H1 (cell line): ENCODE measurements around the gene CCNC. TPM values are rescaled to one million over a fixed set of nuclear protein-coding genes. Genes with fewer than 3 reads are reported as not detected.
A peak's percentile ranks its signal among the peaks of the same experiment; 100 is the strongest.

Experiments
- CHD1 ChIP-seq: IDR thresholded peaks from 2 replicates; pipeline ENCODE4 v1.6.1; 2012; ENCODE audit warnings: low read depth, low read length, improper control_type of control experiment
- FOSL1 ChIP-seq: IDR thresholded peaks from 2 replicates; pipeline ENCODE4 v1.6.1; 2011; ENCODE audit warnings: mild to moderate bottlenecking, low read depth, low read length, moderate library complexity; ENCODE audit not compliant: insufficient read depth
- JUN ChIP-seq: IDR thresholded peaks from 2 replicates; pipeline ENCODE4 v1.6.1; 2011; ENCODE audit warnings: low read depth, mild to moderate bottlenecking, improper control_type of control experiment, low read length
- SIRT6 ChIP-seq: IDR thresholded peaks from one replicate; pipeline ENCODE4 v1.7.1; 2012; ENCODE audit warnings: low read length, inconsistent platforms
- SUZ12 ChIP-seq: fragments of 200-600 bp; sonication (generic); IDR thresholded peaks from 2 replicates; pipeline ENCODE4 v1.6.1; 2012; ENCODE audit warnings: mild to moderate bottlenecking, inconsistent platforms, low read length, moderate library complexity, mixed read lengths
- TAF1 ChIP-seq: IDR thresholded peaks from 2 replicates; pipeline ENCODE4 v1.6.1; 2011; ENCODE audit warnings: mild to moderate bottlenecking, low read depth, low read length
- polyA plus RNA-seq, 7 experiments: library from polyadenylated mRNA; depleted of rRNA in 3 of 7; stranded (reverse) in 5 of 7; unstranded in 2 of 7; fragments of >200 nt in 5 of 7; fragments of 200-250 nt in 2 of 7; gene quantifications; 1 replicate in 5 of 7; 2 replicates in 1 of 7; 4 replicates in 1 of 7; pipeline versions ENCODE4 v1.2.1 to v1.2.3, GENCODE V29; 2011 to 2013; ENCODE audit warnings: missing spikeins in 2 of 7, mixed read lengths in 2 of 7
- total RNA-seq: library from RNA; stranded (reverse); fragmentation: NEBNext Ultra II Directional; extraction: Animal tissue kit (Norgen Biotek cat#: 25700); gene quantifications from 2 replicates; pipeline ENCODE4 v1.2.1, GENCODE V29; 2021
- TF ChIP-seq, protein P1 (sequence below): IDR thresholded peaks from 2 replicates; pipeline ENCODE4 v1.6.1; 2012; ENCODE audit warnings: inconsistent platforms
- TF ChIP-seq, protein P2 (sequence below): fragments of 300-600 bp; sonication (generic); IDR thresholded peaks from 2 replicates; pipeline ENCODE4 v1.7.1; 2012; ENCODE audit warnings: low read length, moderate library complexity, mild to moderate bottlenecking, inconsistent platforms; ENCODE audit not compliant: insufficient replicate concordance

CCNC gene
- total and polyA plus RNA-seq, 2 of the 8 experiments (the other 6 are each of a cell fraction or from before 2014, with no cell fraction given) = 45.4 to 107 TPM

GRCh38 chr6:99590728-99591672, 22.5 kb upstream of the CCNC start (continued):
- TF ChIP-seq, protein P1, sequence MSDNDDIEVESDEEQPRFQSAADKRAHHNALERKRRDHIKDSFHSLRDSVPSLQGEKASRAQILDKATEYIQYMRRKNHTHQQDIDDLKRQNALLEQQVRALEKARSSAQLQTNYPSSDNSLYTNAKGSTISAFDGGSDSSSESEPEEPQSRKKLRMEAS = peak; percentile 52
- no peak for TF ChIP-seq TAF1
- TF ChIP-seq FOSL1 = no peak
- TF ChIP-seq JUN = no peak
- TF ChIP-seq SIRT6 = no peak
- TF ChIP-seq, protein P2, sequence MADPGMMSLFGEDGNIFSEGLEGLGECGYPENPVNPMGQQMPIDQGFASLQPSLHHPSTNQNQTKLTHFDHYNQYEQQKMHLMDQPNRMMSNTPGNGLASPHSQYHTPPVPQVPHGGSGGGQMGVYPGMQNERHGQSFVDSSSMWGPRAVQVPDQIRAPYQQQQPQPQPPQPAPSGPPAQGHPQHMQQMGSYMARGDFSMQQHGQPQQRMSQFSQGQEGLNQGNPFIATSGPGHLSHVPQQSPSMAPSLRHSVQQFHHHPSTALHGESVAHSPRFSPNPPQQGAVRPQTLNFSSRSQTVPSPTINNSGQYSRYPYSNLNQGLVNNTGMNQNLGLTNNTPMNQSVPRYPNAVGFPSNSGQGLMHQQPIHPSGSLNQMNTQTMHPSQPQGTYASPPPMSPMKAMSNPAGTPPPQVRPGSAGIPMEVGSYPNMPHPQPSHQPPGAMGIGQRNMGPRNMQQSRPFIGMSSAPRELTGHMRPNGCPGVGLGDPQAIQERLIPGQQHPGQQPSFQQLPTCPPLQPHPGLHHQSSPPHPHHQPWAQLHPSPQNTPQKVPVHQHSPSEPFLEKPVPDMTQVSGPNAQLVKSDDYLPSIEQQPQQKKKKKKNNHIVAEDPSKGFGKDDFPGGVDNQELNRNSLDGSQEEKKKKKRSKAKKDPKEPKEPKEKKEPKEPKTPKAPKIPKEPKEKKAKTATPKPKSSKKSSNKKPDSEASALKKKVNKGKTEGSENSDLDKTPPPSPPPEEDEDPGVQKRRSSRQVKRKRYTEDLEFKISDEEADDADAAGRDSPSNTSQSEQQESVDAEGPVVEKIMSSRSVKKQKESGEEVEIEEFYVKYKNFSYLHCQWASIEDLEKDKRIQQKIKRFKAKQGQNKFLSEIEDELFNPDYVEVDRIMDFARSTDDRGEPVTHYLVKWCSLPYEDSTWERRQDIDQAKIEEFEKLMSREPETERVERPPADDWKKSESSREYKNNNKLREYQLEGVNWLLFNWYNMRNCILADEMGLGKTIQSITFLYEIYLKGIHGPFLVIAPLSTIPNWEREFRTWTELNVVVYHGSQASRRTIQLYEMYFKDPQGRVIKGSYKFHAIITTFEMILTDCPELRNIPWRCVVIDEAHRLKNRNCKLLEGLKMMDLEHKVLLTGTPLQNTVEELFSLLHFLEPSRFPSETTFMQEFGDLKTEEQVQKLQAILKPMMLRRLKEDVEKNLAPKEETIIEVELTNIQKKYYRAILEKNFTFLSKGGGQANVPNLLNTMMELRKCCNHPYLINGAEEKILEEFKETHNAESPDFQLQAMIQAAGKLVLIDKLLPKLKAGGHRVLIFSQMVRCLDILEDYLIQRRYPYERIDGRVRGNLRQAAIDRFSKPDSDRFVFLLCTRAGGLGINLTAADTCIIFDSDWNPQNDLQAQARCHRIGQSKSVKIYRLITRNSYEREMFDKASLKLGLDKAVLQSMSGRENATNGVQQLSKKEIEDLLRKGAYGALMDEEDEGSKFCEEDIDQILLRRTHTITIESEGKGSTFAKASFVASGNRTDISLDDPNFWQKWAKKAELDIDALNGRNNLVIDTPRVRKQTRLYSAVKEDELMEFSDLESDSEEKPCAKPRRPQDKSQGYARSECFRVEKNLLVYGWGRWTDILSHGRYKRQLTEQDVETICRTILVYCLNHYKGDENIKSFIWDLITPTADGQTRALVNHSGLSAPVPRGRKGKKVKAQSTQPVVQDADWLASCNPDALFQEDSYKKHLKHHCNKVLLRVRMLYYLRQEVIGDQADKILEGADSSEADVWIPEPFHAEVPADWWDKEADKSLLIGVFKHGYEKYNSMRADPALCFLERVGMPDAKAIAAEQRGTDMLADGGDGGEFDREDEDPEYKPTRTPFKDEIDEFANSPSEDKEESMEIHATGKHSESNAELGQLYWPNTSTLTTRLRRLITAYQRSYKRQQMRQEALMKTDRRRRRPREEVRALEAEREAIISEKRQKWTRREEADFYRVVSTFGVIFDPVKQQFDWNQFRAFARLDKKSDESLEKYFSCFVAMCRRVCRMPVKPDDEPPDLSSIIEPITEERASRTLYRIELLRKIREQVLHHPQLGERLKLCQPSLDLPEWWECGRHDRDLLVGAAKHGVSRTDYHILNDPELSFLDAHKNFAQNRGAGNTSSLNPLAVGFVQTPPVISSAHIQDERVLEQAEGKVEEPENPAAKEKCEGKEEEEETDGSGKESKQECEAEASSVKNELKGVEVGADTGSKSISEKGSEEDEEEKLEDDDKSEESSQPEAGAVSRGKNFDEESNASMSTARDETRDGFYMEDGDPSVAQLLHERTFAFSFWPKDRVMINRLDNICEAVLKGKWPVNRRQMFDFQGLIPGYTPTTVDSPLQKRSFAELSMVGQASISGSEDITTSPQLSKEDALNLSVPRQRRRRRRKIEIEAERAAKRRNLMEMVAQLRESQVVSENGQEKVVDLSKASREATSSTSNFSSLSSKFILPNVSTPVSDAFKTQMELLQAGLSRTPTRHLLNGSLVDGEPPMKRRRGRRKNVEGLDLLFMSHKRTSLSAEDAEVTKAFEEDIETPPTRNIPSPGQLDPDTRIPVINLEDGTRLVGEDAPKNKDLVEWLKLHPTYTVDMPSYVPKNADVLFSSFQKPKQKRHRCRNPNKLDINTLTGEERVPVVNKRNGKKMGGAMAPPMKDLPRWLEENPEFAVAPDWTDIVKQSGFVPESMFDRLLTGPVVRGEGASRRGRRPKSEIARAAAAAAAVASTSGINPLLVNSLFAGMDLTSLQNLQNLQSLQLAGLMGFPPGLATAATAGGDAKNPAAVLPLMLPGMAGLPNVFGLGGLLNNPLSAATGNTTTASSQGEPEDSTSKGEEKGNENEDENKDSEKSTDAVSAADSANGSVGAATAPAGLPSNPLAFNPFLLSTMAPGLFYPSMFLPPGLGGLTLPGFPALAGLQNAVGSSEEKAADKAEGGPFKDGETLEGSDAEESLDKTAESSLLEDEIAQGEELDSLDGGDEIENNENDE = no peak
- peak; percentile 97 for TF ChIP-seq SUZ12
- no peak for TF ChIP-seq CHD1
